ENCODE data around the gene FYCO1.

Gene FYCO1

GRCh38 chr3:45958321-45958791, 37.3 kb downstream of the FYCO1 start:
- no peak for DNase-seq

- DNase-seq, result no peak
These were observed 38.0 kb downstream of the FYCO1 start for GRCh38 chr3:45957586-45957985.

- no peak for DNase-seq
These were observed 39.9 kb downstream of the FYCO1 start for GRCh38 chr3:45955706-45956105.

- no peak for DNase-seq
These were observed 40.5 kb downstream of the FYCO1 start for GRCh38 chr3:45955017-45955647.

GRCh38 chr3:45954306-45954705, 41.3 kb downstream of the FYCO1 start:
- no peak for DNase-seq

GRCh38 chr3:45953536-45953935, 42.1 kb downstream of the FYCO1 start:
- no peak for DNase-seq

GRCh38 chr3:45952456-45952855, 43.2 kb downstream of the FYCO1 start:
- DNase-seq, result no peak

GRCh38 chr3:45951946-45952345, 43.7 kb downstream of the FYCO1 start:
- DNase-seq, result no peak

- DNase-seq, result peak; percentile 73
These were observed 44.7 kb downstream of the FYCO1 start for GRCh38 chr3:45950686-45951600.

GRCh38 chr3:45950131-45950530, 45.5 kb downstream of the FYCO1 start:
- DNase-seq, result no peak

- no peak for DNase-seq
These were observed 46.2 kb downstream of the FYCO1 start for GRCh38 chr3:45949432-45949831.

GRCh38 chr3:45948881-45949280, 46.7 kb downstream of the FYCO1 start:
- DNase-seq, result no peak

GRCh38 chr3:45948311-45948781, 47.3 kb downstream of the FYCO1 start:
- no peak for DNase-seq

- DNase-seq, result no peak
These were observed 48.3 kb downstream of the FYCO1 start for GRCh38 chr3:45947361-45947760.

- DNase-seq, result peak; percentile 30
These were observed 48.7 kb downstream of the FYCO1 start for GRCh38 chr3:45946875-45947274.

GRCh38 chr3:45946307-45946706, 49.3 kb downstream of the FYCO1 start:
- peak; percentile 29 for DNase-seq

GRCh38 chr3:45944830-45945620, 50.6 kb downstream of the FYCO1 start:
- DNase-seq, result peak; percentile 69

- peak; percentile 85 for DNase-seq
These were observed 52.3 kb downstream of the FYCO1 start, which contains the start of gene CXCR6 for GRCh38 chr3:45943207-45943846. CXCR6 (plus strand) TSS chr3:45943464; CDS start chr3:45946482, 3,018 bp downstream.

- no peak for DNase-seq
These were observed 53.4 kb downstream of the FYCO1 start for GRCh38 chr3:45942051-45942825.

GRCh38 chr3:45940781-45941365, 54.8 kb downstream of the FYCO1 start:
- DNase-seq, result no peak

Data from CD4-positive, alpha-beta T cell treated with Interleukin-4 for 4 hours (primary cell).